Liver (tissue), 9 donors: Measurements from ENCODE around the gene PLK3. TPM values are rescaled to one million over a fixed set of nuclear protein-coding genes. Genes with fewer than 3 reads are reported as not detected.

Experiments used
- DNase-seq: peaks from one replicate; pipeline ENCODE4 v3.0.0-alpha.2; 2017; ENCODE audit warnings: low spot score
- H3K27ac ChIP-seq, 2 donors: one replicate each; pipeline ENCODE4 v1.7.0; 2013; ENCODE audit warnings: inconsistent platforms in 2 of 2, low read length in 2 of 2, control low read depth in 1 of 2, low read depth in 1 of 2, mild to moderate bottlenecking in 1 of 2
- H3K27me3 ChIP-seq, 4 donors: one replicate each; pipeline versions ENCODE4 v1.6.1 to v1.7.0; 2013; ENCODE audit warnings: low read length in 3 of 4, inconsistent platforms in 1 of 4, mild to moderate bottlenecking in 1 of 4, moderate library complexity in 1 of 4; ENCODE audit not compliant: control insufficient read depth in 4 of 4, insufficient read depth in 4 of 4
- H3K36me3 ChIP-seq, 4 donors: one replicate each; pipeline versions ENCODE4 v1.6.1 to v1.7.0; 2013; ENCODE audit warnings: low read length in 3 of 4, mild to moderate bottlenecking in 3 of 4, low read depth in 1 of 4, moderate library complexity in 1 of 4; ENCODE audit not compliant: control insufficient read depth in 4 of 4, insufficient read depth in 3 of 4
- H3K4me1 ChIP-seq, 4 donors: one replicate each; pipeline versions ENCODE4 v1.6.1 to v1.7.0; 2013; ENCODE audit warnings: low read length in 3 of 4, mild to moderate bottlenecking in 3 of 4, moderate library complexity in 1 of 4; ENCODE audit not compliant: control insufficient read depth in 4 of 4, insufficient read depth in 4 of 4
- H3K4me3 ChIP-seq, 3 donors: one replicate each; pipeline versions ENCODE4 v1.6.1 to v1.7.0; 2013; ENCODE audit warnings: low read length in 3 of 3, control low read depth in 1 of 3, low read depth in 1 of 3, mild to moderate bottlenecking in 1 of 3
- H3K9ac ChIP-seq, 2 donors: one replicate each; pipeline ENCODE4 v1.7.0; 2013; ENCODE audit warnings: low read length in 2 of 2, mild to moderate bottlenecking in 2 of 2, moderate library complexity in 2 of 2, control low read depth in 1 of 2, low read depth in 1 of 2
- H3K9me3 ChIP-seq, 4 donors: one replicate each; pipeline versions ENCODE4 v1.6.1 to v1.7.0; 2013; ENCODE audit warnings: low read length in 3 of 4; ENCODE audit not compliant: control insufficient read depth in 4 of 4
- ATF3 ChIP-seq: IDR thresholded peaks from 2 replicates; pipeline ENCODE4 v1.6.1; 2016; ENCODE audit warnings: antibody characterized with exemption
- CTCF ChIP-seq: fragments of 150-350 bp; IDR thresholded peaks from 2 replicates; pipeline ENCODE4 v1.5.1; 2017; ENCODE audit warnings: improper control_type of control experiment, low read depth, low read length; ENCODE audit not compliant: missing input control
- EGR1 ChIP-seq, 2 donors: IDR thresholded peaks; 2 replicates each; pipeline ENCODE4 v1.6.1; 2016 to 2018; ENCODE audit warnings: antibody characterized with exemption in 2 of 2, low read depth in 2 of 2
- FOXA1 ChIP-seq: IDR thresholded peaks from 2 replicates; pipeline ENCODE4 v1.6.1; 2016; ENCODE audit warnings: antibody characterized with exemption
- FOXA2 ChIP-seq: IDR thresholded peaks from 2 replicates; pipeline ENCODE4 v1.6.1; 2016; ENCODE audit warnings: antibody characterized with exemption
- GABPA ChIP-seq, 2 donors: IDR thresholded peaks in 1 of 2; conservative IDR thresholded peaks in 1 of 2; 2 replicates each; pipeline ENCODE4 v1.6.1; 2016; ENCODE audit warnings: antibody characterized with exemption in 2 of 2, mild to moderate bottlenecking in 1 of 2, moderate library complexity in 1 of 2
- HNF4A ChIP-seq, 2 donors: conservative IDR thresholded peaks; 2 replicates each; pipeline ENCODE4 v1.6.1; 2016; ENCODE audit warnings: antibody characterized with exemption in 2 of 2, mild to moderate bottlenecking in 2 of 2
- JUND ChIP-seq, 2 donors: IDR thresholded peaks; 2 replicates each; pipeline ENCODE4 v1.6.1; 2016; ENCODE audit warnings: antibody characterized with exemption in 2 of 2
- MAX ChIP-seq: IDR thresholded peaks from 2 replicates; pipeline ENCODE4 v1.6.1; 2016; ENCODE audit warnings: antibody characterized with exemption
- NR2F2 ChIP-seq: IDR thresholded peaks from 2 replicates; pipeline ENCODE4 v1.6.1; 2016; ENCODE audit warnings: antibody characterized with exemption
- RAD21 ChIP-seq, 2 donors: IDR thresholded peaks; 2 replicates each; pipeline ENCODE4 v1.6.1; 2016; ENCODE audit warnings: antibody characterized with exemption in 2 of 2, mild to moderate bottlenecking in 2 of 2
- REST ChIP-seq: IDR thresholded peaks from 2 replicates; pipeline ENCODE4 v1.6.1; 2016; ENCODE audit warnings: antibody characterized with exemption, mild to moderate bottlenecking
- RXRA ChIP-seq, 2 donors: IDR thresholded peaks; 2 replicates each; pipeline ENCODE4 v1.6.1; 2017 to 2018; ENCODE audit warnings: antibody characterized with exemption in 2 of 2, mild to moderate bottlenecking in 1 of 2
- SP1 ChIP-seq: IDR thresholded peaks from 2 replicates; pipeline ENCODE4 v1.6.1; 2018; ENCODE audit warnings: antibody characterized with exemption, mild to moderate bottlenecking
- TAF1 ChIP-seq: conservative IDR thresholded peaks from 2 replicates; pipeline ENCODE4 v1.6.1; 2016; ENCODE audit warnings: antibody characterized with exemption, mild to moderate bottlenecking
- YY1 ChIP-seq: IDR thresholded peaks from 2 replicates; pipeline ENCODE4 v1.6.1; 2016; ENCODE audit warnings: antibody characterized with exemption, mild to moderate bottlenecking
- ZBTB33 ChIP-seq: IDR thresholded peaks from 2 replicates; pipeline ENCODE4 v1.6.1; 2016; ENCODE audit warnings: antibody characterized with exemption
- WGBS: extraction: QIAGEN DNeasy Blood & Tissue Kit; methylation state at CpG from one replicate; pipeline ENCODE4 v1.1.7; 2013; 5-methylcytosine and 5-hydroxymethylcytosine counted together
- polyA plus RNA-seq, 2 donors: library from polyadenylated mRNA; stranded (reverse) in 1 of 2; unstranded in 1 of 2; fragments of 200-250 nt in 1 of 2; fragments of >200 nt in 1 of 2; fragmentation: Nextera tagmentation in 1 of 2; extraction: Ambion mirVana in 1 of 2; gene quantifications; one replicate each; pipeline versions ENCODE4 v1.2.1 to v1.2.3, GENCODE V29; 2013 to 2015
- total RNA-seq, 2 donors: library from RNA; depleted of rRNA; stranded (reverse); fragments of >200 nt; gene quantifications; one replicate each; pipeline ENCODE4 v1.2.3, GENCODE V29; 2014
- donor health status: healthy.
- donor health status: healthy.
- donor health status: healthy.
- donor health status: healthy.
- donor health status: healthy.

Gene PLK3
- total and polyA plus RNA-seq, 4 donors: 1.5 to 5.7 (median 2.3) TPM

- TF ChIP-seq REST (no peak), FOXA1 (no peak), RXRA (IDR thresholded peaks at IDR 0.05) (no peak), ATF3 (no peak), RAD21 (IDR thresholded peaks at IDR 0.05) (no peak)
Measured at GRCh38 chr1:44848456-44849181, 48.4 kb downstream of the PLK3 start (continued).

- Histone ChIP-seq H3K4me3 (no peak overlapping the region), H3K9ac (no peak overlapping the region), H3K36me3 (peaks cover 0 to 5% (median 2%) of the 10 kb centered on the region in 4 donors), H3K4me1 (no peaks in the 10 kb centered on the region), H3K9me3 (no peaks in the 10 kb centered on the region), H3K27ac (no peak overlapping the region), H3K27me3 (no peaks in the 10 kb centered on the region)
- no peak for DNase-seq
- WGBS: 90% methylated on average over 2 of the region's 2 CpGs
- no peak for TF ChIP-seq MAX
- TF ChIP-seq EGR1 (IDR thresholded peaks at IDR 0.05; ENCODE audit: low read depth in 2 of 2): no peak
Measured at GRCh38 chr1:44849575-44850132, 49.5 kb downstream of the PLK3 start.

GRCh38 chr1:44851308-44851707 lies 51.1 kb downstream of the PLK3 start:
- H3K9me3 ChIP-seq: no peaks in the 10 kb centered on the region
- peaks cover 0 to 5% (median 3%) of the 10 kb centered on the region in 4 donors for H3K36me3 ChIP-seq
- 94% methylated on average over 1 of the region's 1 CpG for WGBS
- no peaks in the 10 kb centered on the region for H3K4me1 ChIP-seq
- no peaks in the 10 kb centered on the region for H3K27me3 ChIP-seq
- H3K27ac ChIP-seq: no peak overlapping the region
- no peak for DNase-seq
- no peak overlapping the region for H3K9ac ChIP-seq
- H3K4me3 ChIP-seq: no peak overlapping the region
- TF ChIP-seq JUND (IDR thresholded peaks at IDR 0.05): no peak
- no peak for TF ChIP-seq HNF4A (conservative IDR thresholded peaks at IDR 0.05)
- no peak for TF ChIP-seq MAX
- no peak for TF ChIP-seq FOXA1
- TF ChIP-seq CTCF: no peak
- no peak for TF ChIP-seq GABPA (IDR thresholded peaks at IDR 0.05 in 1 of 2, conservative IDR thresholded peaks at IDR 0.05 in 1 of 2)
- TF ChIP-seq NR2F2: no peak
- no peak for TF ChIP-seq ATF3
- no peak for TF ChIP-seq ZBTB33
- TF ChIP-seq TAF1: no peak
- TF ChIP-seq SP1: no peak
- TF ChIP-seq FOXA2: no peak
- no peak for TF ChIP-seq REST
- TF ChIP-seq YY1: no peak
